Ectodermal cell (in vitro differentiated cells): ENCODE data around the gene CFAP44.

Source experiments
- H3K27ac ChIP-seq: 2 replicates; pipeline ENCODE4 v1.7.0; 2013; ENCODE audit warnings: mild to moderate bottlenecking, low read depth, low read length; ENCODE audit not compliant: insufficient read depth, poor library complexity, severe bottlenecking
- H3K27me3 ChIP-seq: 2 replicates; pipeline ENCODE4 v1.7.0; 2013; ENCODE audit warnings: mild to moderate bottlenecking, low read length; ENCODE audit not compliant: insufficient read depth, control insufficient read depth, poor library complexity, severe bottlenecking
- H3K36me3 ChIP-seq: one replicate; pipeline ENCODE4 v1.7.0; 2013; ENCODE audit warnings: low read length; ENCODE audit not compliant: control insufficient read depth, insufficient read depth
- H3K4me1 ChIP-seq: one replicate; pipeline ENCODE4 v1.7.0; 2013; ENCODE audit warnings: low read length; ENCODE audit not compliant: control insufficient read depth, insufficient read depth
- H3K4me3 ChIP-seq: 2 replicates; pipeline ENCODE4 v1.7.0; 2013; ENCODE audit warnings: low read depth, low read length, control low read depth; ENCODE audit not compliant: insufficient read depth
- H3K9me3 ChIP-seq: 2 replicates; pipeline ENCODE4 v1.7.0; 2013; ENCODE audit warnings: mild to moderate bottlenecking, low read length, moderate library complexity; ENCODE audit not compliant: control insufficient read depth
- WGBS, 2 experiments: methylation state at CpG; one replicate each; pipeline ENCODE4 v1.1.7; 2013; ENCODE audit warnings: missing lambda C conversion rate in 2 of 2; 5-methylcytosine and 5-hydroxymethylcytosine counted together

Gene CFAP44

DNA sequence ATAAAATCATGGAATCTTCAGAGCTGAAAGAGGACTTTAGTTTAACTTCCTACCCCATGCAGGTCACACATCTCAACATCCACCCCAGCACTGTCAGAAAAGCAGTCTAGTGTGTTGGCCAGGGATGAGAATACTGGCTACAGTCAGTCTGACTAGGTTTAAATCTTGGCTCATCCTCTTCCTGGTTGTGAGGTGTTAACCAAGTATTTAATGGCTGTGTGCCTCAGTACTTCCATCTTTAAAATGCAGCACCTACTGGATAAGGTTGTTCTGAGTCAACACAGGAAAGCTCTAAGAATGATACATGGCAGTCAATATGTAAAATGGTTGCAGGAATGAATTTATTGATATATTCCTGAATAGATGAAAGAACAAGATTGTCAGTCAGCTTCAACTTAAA, 3.1 kb downstream of the CFAP44 start:
- Histone ChIP-seq H3K9me3 (no peaks in the 10 kb centered on the region), H3K27ac (no peak overlapping the region)

DNA sequence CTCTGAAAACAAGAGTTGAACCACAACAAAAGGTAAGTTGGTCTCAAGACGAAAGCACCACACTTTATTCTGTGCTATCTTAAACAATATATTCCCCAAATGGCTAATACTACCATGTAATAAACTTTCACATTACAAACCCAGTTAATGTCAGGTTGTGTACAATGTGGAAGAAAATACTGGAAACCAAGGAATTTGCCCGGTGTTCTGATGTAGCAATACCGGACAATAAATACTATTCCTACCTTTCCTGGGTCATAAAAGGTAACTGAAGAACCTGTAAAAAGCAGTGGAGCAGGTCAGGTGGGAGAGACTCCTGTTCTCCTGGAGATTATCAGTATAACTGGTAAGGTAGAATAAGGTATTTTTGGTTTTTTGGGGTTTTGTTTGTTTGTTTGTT, 3.9 kb downstream of the CFAP44 start:
- H3K4me3 ChIP-seq, result no peak overlapping the region
- 85 to 92% methylated on average over 2 to 3 of the region's 3 CpGs for WGBS, 2 experiments
- no peaks in the 10 kb centered on the region for H3K27me3 ChIP-seq
- no peaks in the 10 kb centered on the region for H3K4me1 ChIP-seq
- no peak overlapping the region for H3K27ac ChIP-seq
- H3K9me3 ChIP-seq, result no peaks in the 10 kb centered on the region
- H3K36me3 ChIP-seq, result no peaks in the 10 kb centered on the region

More for the DNA sequence above, 3.1 kb downstream of the CFAP44 start:
- Histone ChIP-seq H3K4me1 (no peaks in the 10 kb centered on the region), H3K27me3 (no peaks in the 10 kb centered on the region), H3K36me3 (peaks cover 5% of the 10 kb centered on the region), H3K4me3 (no peak overlapping the region)

DNA sequence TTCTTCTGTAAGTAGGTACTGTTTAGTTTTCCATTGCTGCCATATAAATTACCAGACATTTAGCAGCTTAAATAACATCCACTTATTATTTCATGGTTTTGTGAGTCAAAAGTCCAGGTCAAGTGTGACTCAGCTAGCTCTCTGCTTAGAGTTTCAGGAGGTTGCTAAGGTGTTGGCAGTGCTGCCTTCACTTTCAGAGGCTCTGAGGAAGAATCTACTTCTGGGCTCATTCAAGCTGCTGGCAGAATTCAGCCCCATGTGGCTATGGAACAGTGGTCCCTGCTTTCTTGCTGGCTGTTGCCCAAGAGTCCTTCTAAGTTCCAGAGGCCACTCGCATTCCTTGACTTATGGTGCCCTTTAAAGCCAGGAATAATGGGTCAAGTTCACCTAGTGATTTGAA, 4.5 kb downstream of the CFAP44 start:
- H3K4me1 ChIP-seq, result no peaks in the 10 kb centered on the region
- H3K36me3 ChIP-seq, result no peaks in the 10 kb centered on the region
- H3K27me3 ChIP-seq, result no peaks in the 10 kb centered on the region
- WGBS, 2 experiments, result 88 to 93% methylated on average over 1 of the region's 1 CpG
- H3K27ac ChIP-seq, result no peak overlapping the region
- no peak overlapping the region for H3K4me3 ChIP-seq
- H3K9me3 ChIP-seq, result no peaks in the 10 kb centered on the region

DNA sequence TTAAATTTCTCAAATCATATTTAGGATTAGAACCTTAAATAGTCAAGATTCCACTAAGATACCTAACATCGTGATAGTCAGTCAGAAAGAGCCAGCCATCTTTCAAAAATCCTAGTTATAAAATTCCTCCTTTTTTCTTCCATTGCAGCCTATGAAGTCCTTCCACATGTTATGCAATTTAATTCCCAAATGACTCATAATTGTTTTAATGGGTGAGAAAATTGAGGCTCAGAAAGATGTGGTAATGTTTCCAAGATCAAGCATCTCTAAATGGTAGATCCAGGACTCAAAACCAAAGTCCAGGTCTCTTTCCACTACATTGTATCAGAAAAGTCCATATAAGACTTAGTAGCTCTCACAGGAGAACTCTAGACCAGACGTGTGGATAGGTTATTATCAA, 9.5 kb downstream of the CFAP44 start:
- WGBS, 2 experiments, result 88 to 100% methylated on average over 2 of the region's 2 CpGs
- H3K27me3 ChIP-seq, result no peaks in the 10 kb centered on the region
- H3K4me1 ChIP-seq, result no peaks in the 10 kb centered on the region

DNA sequence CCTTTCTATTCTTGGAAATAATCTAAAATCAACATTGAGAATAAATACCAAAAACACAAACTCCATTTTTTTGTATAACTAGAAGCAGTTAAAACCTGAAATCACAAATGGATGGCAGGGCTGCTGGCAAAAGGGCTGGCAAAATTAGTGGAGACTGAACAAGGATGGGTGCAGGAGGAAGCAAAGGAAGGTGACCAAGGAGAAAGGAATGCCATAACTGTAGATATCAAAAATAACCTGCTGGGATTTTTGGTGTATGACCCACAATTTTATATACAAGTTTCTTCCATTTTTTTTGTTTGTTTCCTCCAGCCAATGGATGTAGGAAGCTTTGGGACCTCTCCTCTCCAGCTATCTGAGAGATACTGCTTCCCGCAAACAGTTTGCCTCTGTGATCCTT, 12.7 kb downstream of the CFAP44 start:
- H3K4me3 ChIP-seq, result no peak overlapping the region
- no peak overlapping the region for H3K27ac ChIP-seq
- H3K36me3 ChIP-seq, result no peaks in the 10 kb centered on the region
- H3K9me3 ChIP-seq, result no peaks in the 10 kb centered on the region
- H3K27me3 ChIP-seq, result no peaks in the 10 kb centered on the region
- WGBS, 2 experiments, result 92 to 100% methylated on average over 1 of the region's 1 CpG
- H3K4me1 ChIP-seq, result no peaks in the 10 kb centered on the region

More for the DNA sequence above, 9.5 kb downstream of the CFAP44 start:
- H3K9me3 ChIP-seq, result no peaks in the 10 kb centered on the region
- H3K27ac ChIP-seq, result no peak overlapping the region
- no peak overlapping the region for H3K4me3 ChIP-seq
- no peaks in the 10 kb centered on the region for H3K36me3 ChIP-seq

DNA sequence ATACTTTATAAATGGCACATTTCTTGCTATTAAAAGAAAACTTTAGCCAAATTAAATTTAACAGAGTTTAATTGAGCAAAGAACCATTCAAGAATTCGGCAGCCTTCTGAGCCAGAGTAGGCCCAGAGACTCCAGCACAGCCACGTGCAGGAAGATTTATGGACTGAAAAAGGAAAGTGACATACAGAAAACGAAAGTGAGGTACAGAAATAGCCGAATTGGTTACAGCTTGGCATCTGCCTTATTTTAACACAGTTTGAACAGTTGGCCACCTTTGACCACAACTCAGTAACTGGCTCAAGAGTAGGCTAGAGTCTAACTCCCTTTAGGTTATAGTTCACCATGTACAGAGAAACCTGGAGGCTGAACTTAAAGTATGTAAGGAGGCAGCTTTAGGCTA, 17.6 kb downstream of the CFAP44 start:
- H3K4me3 ChIP-seq, result no peak overlapping the region

DNA sequence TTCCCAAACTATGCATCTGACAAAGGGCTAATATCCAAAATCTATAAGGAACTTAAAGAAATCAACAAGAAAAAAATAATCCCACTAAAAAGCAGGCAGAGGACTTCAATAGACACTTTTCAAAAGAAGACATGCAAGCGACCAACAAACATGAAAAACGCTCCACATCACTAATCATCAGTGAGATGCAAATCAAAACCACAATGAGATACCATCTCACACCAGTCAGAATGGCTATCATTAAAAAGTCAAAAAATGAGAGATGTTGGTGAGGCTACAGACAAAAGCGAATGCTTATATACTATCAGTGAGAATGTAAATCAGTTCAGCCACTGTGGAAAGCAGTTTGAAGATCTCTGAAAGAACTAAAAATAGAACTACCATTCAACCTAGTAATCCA, 20.2 kb downstream of the CFAP44 start:
- Histone ChIP-seq H3K9me3 (no peaks in the 10 kb centered on the region), H3K36me3 (peaks cover 4% of the 10 kb centered on the region), H3K27me3 (no peaks in the 10 kb centered on the region), H3K4me3 (no peak overlapping the region), H3K4me1 (no peaks in the 10 kb centered on the region), H3K27ac (no peak overlapping the region)
- WGBS, 2 experiments, result 89% methylated on average over 3 of the region's 3 CpGs

More for the DNA sequence above, 17.6 kb downstream of the CFAP44 start:
- Histone ChIP-seq H3K4me1 (no peaks in the 10 kb centered on the region), H3K9me3 (no peaks in the 10 kb centered on the region), H3K27ac (no peak overlapping the region), H3K27me3 (no peaks in the 10 kb centered on the region), H3K36me3 (no peaks in the 10 kb centered on the region)
- 90 to 94% methylated on average over 4 of the region's 4 CpGs for WGBS, 2 experiments

DNA sequence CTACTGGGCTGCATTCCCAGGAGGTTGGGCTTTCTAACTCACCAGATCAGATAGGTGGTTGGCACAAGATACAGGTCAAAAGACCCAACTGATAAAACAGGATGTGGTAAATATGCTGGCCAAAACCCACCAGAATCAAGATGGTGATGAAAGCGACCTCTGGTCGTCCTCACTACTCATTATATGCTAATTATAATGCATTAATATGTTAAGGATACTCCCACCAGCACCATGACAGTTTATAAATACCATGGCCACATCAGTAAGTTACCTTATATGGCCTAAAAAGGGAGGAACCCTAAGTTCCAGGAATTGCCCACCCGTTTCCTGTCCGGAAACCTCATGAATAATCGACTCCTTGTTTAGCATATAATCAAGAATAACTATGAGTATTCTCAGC, 31.6 kb downstream of the CFAP44 start:
- Histone ChIP-seq H3K36me3 (no peaks in the 10 kb centered on the region), H3K9me3 (no peaks in the 10 kb centered on the region), H3K27ac (no peak overlapping the region), H3K27me3 (no peaks in the 10 kb centered on the region), H3K4me1 (no peaks in the 10 kb centered on the region), H3K4me3 (no peak overlapping the region)
- 93 to 98% methylated on average over 3 to 4 of the region's 5 CpGs for WGBS, 2 experiments

DNA sequence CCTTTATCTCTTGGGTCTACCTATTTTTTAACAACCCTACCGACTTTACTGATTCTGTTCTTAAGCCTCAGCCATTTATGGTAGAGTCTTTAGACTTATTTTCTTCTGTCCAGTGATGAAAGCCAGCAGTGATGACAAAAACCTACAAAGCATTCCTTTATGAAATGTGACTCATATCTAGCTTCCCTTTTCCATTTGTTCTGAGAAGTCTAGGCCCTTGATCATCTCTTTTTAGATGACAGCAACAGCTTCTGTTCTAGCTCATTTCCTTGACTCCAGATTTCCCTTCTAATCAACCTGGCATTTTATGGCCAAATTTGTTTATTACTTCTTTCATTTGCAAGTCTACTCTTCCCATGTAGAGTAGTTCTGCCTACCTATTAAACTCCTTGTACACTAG, 36.1 kb downstream of the CFAP44 start:
- Histone ChIP-seq H3K27me3 (no peaks in the 10 kb centered on the region), H3K9me3 (no peaks in the 10 kb centered on the region), H3K4me3 (no peak overlapping the region), H3K27ac (no peak overlapping the region), H3K4me1 (no peaks in the 10 kb centered on the region), H3K36me3 (no peaks in the 10 kb centered on the region)
- WGBS, 2 experiments, result 93 to 100% methylated on average over 1 of the region's 1 CpG

DNA sequence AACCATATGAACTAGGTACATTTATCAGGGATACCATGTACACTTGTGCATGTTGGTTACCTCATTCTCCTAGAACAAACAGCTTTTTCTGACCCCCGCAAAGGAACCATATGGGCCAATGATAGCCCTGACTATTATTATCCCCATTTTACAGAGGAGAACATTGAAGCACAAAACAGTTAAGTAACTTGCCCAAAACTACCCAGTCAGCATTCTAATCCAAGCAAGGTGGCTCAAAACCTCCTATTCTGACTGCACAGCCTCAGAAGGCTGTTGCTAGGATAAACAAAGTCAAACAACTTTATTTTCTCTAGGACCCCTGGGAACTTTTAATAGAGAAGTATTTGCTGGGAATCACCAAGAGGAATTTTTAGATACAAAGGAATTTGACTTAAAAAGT, 36.7 kb downstream of the CFAP44 start:
- no peaks in the 10 kb centered on the region for H3K9me3 ChIP-seq
- H3K27ac ChIP-seq, result no peak overlapping the region
- H3K27me3 ChIP-seq, result no peaks in the 10 kb centered on the region
- no peaks in the 10 kb centered on the region for H3K36me3 ChIP-seq
- no peaks in the 10 kb centered on the region for H3K4me1 ChIP-seq
- WGBS, 2 experiments, result 97 to 98% methylated on average over 1 of the region's 1 CpG
- no peak overlapping the region for H3K4me3 ChIP-seq
